H1 (cell line): ENCODE measurements around the gene GAS6. TPM values are rescaled to one million over a fixed set of nuclear protein-coding genes. Genes with fewer than 3 reads are reported as not detected.

Source experiments
- CTCF ChIA-PET: fragments of 300-600 bp; sonication (Branson Sonifier 250); formaldehyde crosslinking; loops from one replicate; lab custom pipeline; 2021; ENCODE audit not compliant: partially characterized antibody; lab: Charles Lee
- POLR2A ChIA-PET: fragments of 300-600 bp; sonication (Branson Sonifier 250); formaldehyde crosslinking; loops from one replicate; lab custom pipeline; 2021; ENCODE audit warnings: inconsistent platforms; ENCODE audit not compliant: partially characterized antibody; lab: Charles Lee
- DNase-seq, 2 experiments: peaks; one replicate each; pipeline versions ENCODE4 v3.0.0 to v3.0.0-alpha.2; 2010 to 2022; ENCODE audit warnings: low spot score in 2 of 2, low read depth in 1 of 2, mixed read lengths in 1 of 2
- FAIRE-seq: peaks from 2 replicates; lab custom pipeline; 2011; peaks lifted over from hg19 to GRCh38; lab: Jason Lieb, UNC
- H2AFZ ChIP-seq: 2 replicates; pipeline ENCODE4 v1.8.1; 2012; ENCODE audit warnings: low read length, inconsistent platforms
- H2AK5ac ChIP-seq: 2 replicates; pipeline ENCODE4 v1.6.1; 2013; ENCODE audit warnings: low read depth, low read length
- H2BK120ac ChIP-seq: replicated peaks from 2 replicates; pipeline ENCODE3; 2013; ENCODE audit warnings: low read depth, low read length, inconsistent platforms
- H2BK12ac ChIP-seq: 2 replicates; pipeline ENCODE4 v1.6.1; 2013; ENCODE audit warnings: low read depth, low read length
- H2BK15ac ChIP-seq: 2 replicates; pipeline ENCODE4 v1.6.1; 2013; ENCODE audit warnings: low read length
- H2BK20ac ChIP-seq: 2 replicates; pipeline ENCODE4 v1.6.1; 2013; ENCODE audit warnings: low read length
- H2BK5ac ChIP-seq: 2 replicates; pipeline ENCODE4 v1.6.1; 2013; ENCODE audit warnings: low read depth, low read length
- H3K14ac ChIP-seq: 2 replicates; pipeline ENCODE4 v1.6.1; 2013; ENCODE audit warnings: inconsistent platforms; ENCODE audit not compliant: insufficient read length
- H3K18ac ChIP-seq: 2 replicates; pipeline ENCODE4 v1.6.1; 2013; ENCODE audit warnings: low read length; ENCODE audit errors: extremely low read depth
- H3K23ac ChIP-seq: 2 replicates; pipeline ENCODE4 v1.6.1; 2013; ENCODE audit warnings: inconsistent platforms; ENCODE audit not compliant: insufficient read length
- H3K23me2 ChIP-seq: 2 replicates; pipeline ENCODE4 v1.6.1; 2013; ENCODE audit warnings: low read depth, low read length
- H3K27ac ChIP-seq: 2 replicates; pipeline ENCODE4 v1.6.1; 2011; ENCODE audit warnings: low read depth, low read length, inconsistent platforms
- H3K27me3 ChIP-seq, 4 experiments: replicated peaks in 1 of 4; 1 replicate in 1 of 4; 2 replicates in 3 of 4; pipeline versions ENCODE4 v1.6.1 to v1.8.1; 2011 to 2013; ENCODE audit warnings: low read length in 3 of 4, mild to moderate bottlenecking in 3 of 4, inconsistent platforms in 2 of 4, mixed read lengths in 2 of 4, moderate library complexity in 1 of 4; ENCODE audit not compliant: control insufficient read depth in 3 of 4, insufficient read depth in 3 of 4; ENCODE audit errors: extremely low read depth in 1 of 4
- H3K36me3 ChIP-seq, 4 experiments: 2 replicates each; pipeline versions ENCODE4 v1.6.1 to v1.8.1; 2011 to 2013; ENCODE audit warnings: mild to moderate bottlenecking in 4 of 4, low read length in 3 of 4, moderate library complexity in 2 of 4, control low read depth in 1 of 4, inconsistent platforms in 1 of 4; ENCODE audit not compliant: insufficient read depth in 4 of 4, control insufficient read depth in 2 of 4
- H3K4ac ChIP-seq: replicated peaks from 2 replicates; pipeline ENCODE3; 2013; ENCODE audit warnings: low read length, low read depth, mixed read lengths, inconsistent platforms; ENCODE audit not compliant: insufficient read length
- H3K4me1 ChIP-seq, 4 experiments: replicated peaks in 1 of 4; 1 replicate in 1 of 4; 2 replicates in 3 of 4; pipeline versions ENCODE4 v1.6.1 to v1.8.1; 2011 to 2013; ENCODE audit warnings: low read length in 3 of 4, inconsistent platforms in 2 of 4, mixed read lengths in 1 of 4; ENCODE audit not compliant: insufficient read depth in 4 of 4, control insufficient read depth in 3 of 4
- H3K4me2 ChIP-seq, 2 experiments: 2 replicates each; pipeline versions ENCODE4 v1.6.1 to v1.8.1; 2011 to 2013; ENCODE audit warnings: low read depth in 2 of 2, low read length in 2 of 2, control low read depth in 1 of 2, inconsistent platforms in 1 of 2, mild to moderate bottlenecking in 1 of 2; ENCODE audit not compliant: insufficient read depth in 1 of 2
- H3K4me3 ChIP-seq, 4 experiments: fragments of 200-600, 300-600 bp in 1 of 4; sonication (generic), shearing (Covaris generic), sonication (Bioruptor Twin) in 1 of 4; 2 replicates each; pipeline versions ENCODE4 v1.5.1 to v1.8.1; 2011 to 2016; ENCODE audit warnings: low read length in 4 of 4, low read depth in 3 of 4, control low read depth in 2 of 4, inconsistent platforms in 2 of 4, mild to moderate bottlenecking in 2 of 4, mixed read lengths in 1 of 4, moderate library complexity in 1 of 4; ENCODE audit not compliant: insufficient read depth in 2 of 4; ENCODE audit errors: extremely low read depth in 1 of 4
- H3K56ac ChIP-seq: replicated peaks from 2 replicates; pipeline ENCODE3; 2013; ENCODE audit warnings: low read depth, mild to moderate bottlenecking, mixed read lengths, low read length, inconsistent platforms; ENCODE audit not compliant: insufficient read length
- H3K79me1 ChIP-seq: 2 replicates; pipeline ENCODE4 v1.6.1; 2013; ENCODE audit warnings: low read depth, low read length, control low read depth
- H3K79me2 ChIP-seq, 2 experiments: 2 replicates each; pipeline versions ENCODE4 v1.6.1 to v1.8.1; 2012 to 2013; ENCODE audit warnings: low read length in 2 of 2, mild to moderate bottlenecking in 2 of 2, inconsistent platforms in 1 of 2; ENCODE audit not compliant: insufficient read depth in 2 of 2, control insufficient read depth in 1 of 2
- H3K9ac ChIP-seq, 4 experiments: replicated peaks in 1 of 4; 1 replicate in 1 of 4; 2 replicates in 3 of 4; pipeline versions ENCODE4 v1.6.1 to v1.8.1; 2011 to 2013; ENCODE audit warnings: low read depth in 3 of 4, low read length in 3 of 4, control low read depth in 2 of 4, mild to moderate bottlenecking in 2 of 4, moderate library complexity in 2 of 4, inconsistent platforms in 1 of 4; ENCODE audit errors: extremely low read depth in 1 of 4
- H3K9me3 ChIP-seq, 2 experiments: 2 replicates each; pipeline versions ENCODE4 v1.6.1 to v1.8.1; 2012 to 2013; ENCODE audit warnings: mild to moderate bottlenecking in 2 of 2, moderate library complexity in 2 of 2, control low read depth in 1 of 2, inconsistent platforms in 1 of 2, low read depth in 1 of 2, low read length in 1 of 2, mixed read lengths in 1 of 2; ENCODE audit not compliant: insufficient read depth in 2 of 2
- H4K20me1 ChIP-seq, 2 experiments: replicated peaks in 1 of 2; 2 replicates each; pipeline versions ENCODE3 to v1.8.1; 2011 to 2013; ENCODE audit warnings: inconsistent platforms in 2 of 2, low read length in 2 of 2, mild to moderate bottlenecking in 1 of 2; ENCODE audit not compliant: insufficient read depth in 2 of 2, control insufficient read depth in 1 of 2
- H4K5ac ChIP-seq: 2 replicates; pipeline ENCODE4 v1.6.1; 2013; ENCODE audit warnings: low read length, low read depth, mixed read lengths, inconsistent platforms; ENCODE audit not compliant: insufficient read length
- H4K8ac ChIP-seq: 2 replicates; pipeline ENCODE4 v1.8.0; 2013; ENCODE audit warnings: mild to moderate bottlenecking, moderate library complexity, low read length, inconsistent platforms; ENCODE audit not compliant: insufficient read depth; ENCODE audit errors: extremely low read depth
- H4K91ac ChIP-seq: replicated peaks from 2 replicates; pipeline ENCODE3; 2013; ENCODE audit warnings: low read length, mixed read lengths, inconsistent platforms; ENCODE audit not compliant: insufficient read length
- RNF2 ChIP-seq: fragments of 200-900, 300-1000 bp; sonication (generic); IDR thresholded peaks from 2 replicates; pipeline ENCODE4 v1.7.1; 2016; ENCODE audit warnings: borderline replicate concordance, low read depth, mild to moderate bottlenecking, antibody characterized with exemption, low read length; ENCODE audit not compliant: poor library complexity, severe bottlenecking; ENCODE audit errors: missing control alignments
- SIN3A ChIP-seq, 2 experiments: IDR thresholded peaks in 1 of 2; conservative IDR thresholded peaks in 1 of 2; 2 replicates each; pipeline ENCODE4 v1.6.1; 2011 to 2012; ENCODE audit warnings: low read length in 2 of 2, improper control_type of control experiment in 1 of 2, low read depth in 1 of 2, mild to moderate bottlenecking in 1 of 2
- SIX5 ChIP-seq: IDR thresholded peaks from 2 replicates; pipeline ENCODE4 v1.6.1; 2011; ENCODE audit warnings: mild to moderate bottlenecking, low read depth, low read length
- SRF ChIP-seq: IDR thresholded peaks from 2 replicates; pipeline ENCODE4 v1.6.1; 2011; ENCODE audit warnings: mild to moderate bottlenecking, low read depth, low read length, moderate library complexity
- TBP ChIP-seq: IDR thresholded peaks from 2 replicates; pipeline ENCODE4 v1.6.1; 2011; ENCODE audit warnings: low read depth, low read length, improper control_type of control experiment
- YY1 ChIP-seq: IDR thresholded peaks from 2 replicates; pipeline ENCODE4 v1.6.1; 2011; ENCODE audit warnings: low read depth, mild to moderate bottlenecking, low read length
- WGBS, 2 experiments: shearing (Covaris generic) in 1 of 2; methylation state at CpG; one replicate each; pipeline versions ENCODE4 v1.1.6 to v1.1.7; 2013 to 2015; ENCODE audit warnings: low lambda C conversion rate in 2 of 2, mixed read lengths in 2 of 2, inconsistent platforms in 1 of 2, low coverage in 1 of 2, missing lambda C conversion rate in 1 of 2; ENCODE audit not compliant: insufficient replicate concordance in 2 of 2, insufficient coverage in 1 of 2, insufficient read length in 1 of 2; ENCODE audit errors: extremely low coverage in 1 of 2, missing lambda C conversion rate in 1 of 2; 5-methylcytosine and 5-hydroxymethylcytosine counted together
- polyA plus RNA-seq, 7 experiments: library from polyadenylated mRNA; depleted of rRNA in 3 of 7; stranded (reverse) in 5 of 7; unstranded in 2 of 7; fragments of >200 nt in 5 of 7; fragments of 200-250 nt in 2 of 7; gene quantifications; 1 replicate in 5 of 7; 2 replicates in 1 of 7; 4 replicates in 1 of 7; pipeline versions ENCODE4 v1.2.1 to v1.2.3, GENCODE V29; 2011 to 2013; ENCODE audit warnings: missing spikeins in 2 of 7, mixed read lengths in 2 of 7
- total RNA-seq: library from RNA; stranded (reverse); fragmentation: NEBNext Ultra II Directional; extraction: Animal tissue kit (Norgen Biotek cat#: 25700); gene quantifications from 2 replicates; pipeline ENCODE4 v1.2.1, GENCODE V29; 2021

GAS6 gene
- total and polyA plus RNA-seq, 2 of the 8 experiments (the other 6 are each of a cell fraction or from before 2014, with no cell fraction given) = 18.6 to 31.0 TPM

GRCh38 chr13:113881614-113882266 is 17.9 kb upstream of the GAS6 start:
- no peak overlapping the region for H3K4me2 ChIP-seq
- ChIA-PET POLR2A (interaction anchor here (0.9 kb wide), 1 partner anchor 10 kb away, joined by 3 read pairs; no protein-coding TSS in a partner anchor), CTCF (interaction anchor here (0.8 kb wide), 1 partner anchor 25 kb away, joined by 3 read pairs; no protein-coding TSS in a partner anchor)
- H3K36me3 ChIP-seq = no peaks in the 10 kb centered on the region
- no peak overlapping the region for H3K56ac ChIP-seq
- H3K9ac ChIP-seq = no peak overlapping the region
- H3K9me3 ChIP-seq = no peaks in the 10 kb centered on the region; a peak in 1 of 4 replicates
- H2AFZ ChIP-seq = no peak overlapping the region
- no peak overlapping the region for H2BK20ac ChIP-seq
- no peak overlapping the region for H2BK5ac ChIP-seq
- no peaks in the 10 kb centered on the region for H3K23me2 ChIP-seq
- H3K18ac ChIP-seq = no peak overlapping the region
- H3K79me2 ChIP-seq = no peaks in the 10 kb centered on the region
- no peaks in the 10 kb centered on the region for H4K20me1 ChIP-seq
- H3K27ac ChIP-seq = no peak overlapping the region
- H4K91ac ChIP-seq = no peak overlapping the region
- DNase-seq (no peak), FAIRE-seq (no peak)
- H3K14ac ChIP-seq = no peak overlapping the region
- H2AK5ac ChIP-seq = no peak overlapping the region
- no peak overlapping the region for H3K4ac ChIP-seq
- no peak overlapping the region for H3K23ac ChIP-seq
- no peak overlapping the region for H3K4me3 ChIP-seq
- H2BK15ac ChIP-seq = no peak overlapping the region
- no peak overlapping the region for H2BK120ac ChIP-seq
- H3K4me1 ChIP-seq = no peaks in the 10 kb centered on the region
- no peaks in the 10 kb centered on the region for H3K27me3 ChIP-seq
- H2BK12ac ChIP-seq = no peak overlapping the region
- WGBS, 2 experiments = 93% methylated on average over 10 of the region's 10 CpGs; no CpG with 5 or more reads in 1 of the 2 experiments
- H4K8ac ChIP-seq = no peak overlapping the region
- H4K5ac ChIP-seq = no peak overlapping the region
- no peaks in the 10 kb centered on the region for H3K79me1 ChIP-seq
- TF ChIP-seq SIN3A (conservative IDR thresholded peaks at IDR 0.05 in 1 of 2, IDR thresholded peaks at IDR 0.05 in 1 of 2; ENCODE audit: low read depth in 1 of 2, low read length in 2 of 2) (no peak), SRF (no peak), RNF2 (no peak), TBP (no peak), SIX5 (no peak), YY1 (no peak)
